Measurements from ENCODE around the gene MTHFR.

GRCh38 chr1:11793819-11794218, 11.9 kb downstream of the MTHFR start:
- TF ChIP-seq KLF1 (tag by site-specific recombination; IDR thresholded peaks at IDR 0.05) (no peak), YY2 (tag by site-specific recombination; IDR thresholded peaks at IDR 0.05) (no peak), BCL11A (tag by site-specific recombination; IDR thresholded peaks at IDR 0.05; ENCODE audit: low read depth) (no peak), YY1 (tag by site-specific recombination; IDR thresholded peaks at IDR 0.05) (no peak), ZNF571 (tag by site-specific recombination; IDR thresholded peaks at IDR 0.05) (no peak), ZNF660 (tag by site-specific recombination; IDR thresholded peaks at IDR 0.05) (no peak), ZNF26 (tag by site-specific recombination; IDR thresholded peaks at IDR 0.05) (no peak), ZNF223 (tag by site-specific recombination; IDR thresholded peaks at IDR 0.05) (no peak), ZNF184 (tag by site-specific recombination; IDR thresholded peaks at IDR 0.05) (no peak), ZNF114 (tag by site-specific recombination; IDR thresholded peaks at IDR 0.05) (no peak)
- TF ChIP-seq, protein P1, sequence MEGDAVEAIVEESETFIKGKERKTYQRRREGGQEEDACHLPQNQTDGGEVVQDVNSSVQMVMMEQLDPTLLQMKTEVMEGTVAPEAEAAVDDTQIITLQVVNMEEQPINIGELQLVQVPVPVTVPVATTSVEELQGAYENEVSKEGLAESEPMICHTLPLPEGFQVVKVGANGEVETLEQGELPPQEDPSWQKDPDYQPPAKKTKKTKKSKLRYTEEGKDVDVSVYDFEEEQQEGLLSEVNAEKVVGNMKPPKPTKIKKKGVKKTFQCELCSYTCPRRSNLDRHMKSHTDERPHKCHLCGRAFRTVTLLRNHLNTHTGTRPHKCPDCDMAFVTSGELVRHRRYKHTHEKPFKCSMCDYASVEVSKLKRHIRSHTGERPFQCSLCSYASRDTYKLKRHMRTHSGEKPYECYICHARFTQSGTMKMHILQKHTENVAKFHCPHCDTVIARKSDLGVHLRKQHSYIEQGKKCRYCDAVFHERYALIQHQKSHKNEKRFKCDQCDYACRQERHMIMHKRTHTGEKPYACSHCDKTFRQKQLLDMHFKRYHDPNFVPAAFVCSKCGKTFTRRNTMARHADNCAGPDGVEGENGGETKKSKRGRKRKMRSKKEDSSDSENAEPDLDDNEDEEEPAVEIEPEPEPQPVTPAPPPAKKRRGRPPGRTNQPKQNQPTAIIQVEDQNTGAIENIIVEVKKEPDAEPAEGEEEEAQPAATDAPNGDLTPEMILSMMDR (tag by site-specific recombination; IDR thresholded peaks at IDR 0.05) = no peak
- TF ChIP-seq, protein P2, sequence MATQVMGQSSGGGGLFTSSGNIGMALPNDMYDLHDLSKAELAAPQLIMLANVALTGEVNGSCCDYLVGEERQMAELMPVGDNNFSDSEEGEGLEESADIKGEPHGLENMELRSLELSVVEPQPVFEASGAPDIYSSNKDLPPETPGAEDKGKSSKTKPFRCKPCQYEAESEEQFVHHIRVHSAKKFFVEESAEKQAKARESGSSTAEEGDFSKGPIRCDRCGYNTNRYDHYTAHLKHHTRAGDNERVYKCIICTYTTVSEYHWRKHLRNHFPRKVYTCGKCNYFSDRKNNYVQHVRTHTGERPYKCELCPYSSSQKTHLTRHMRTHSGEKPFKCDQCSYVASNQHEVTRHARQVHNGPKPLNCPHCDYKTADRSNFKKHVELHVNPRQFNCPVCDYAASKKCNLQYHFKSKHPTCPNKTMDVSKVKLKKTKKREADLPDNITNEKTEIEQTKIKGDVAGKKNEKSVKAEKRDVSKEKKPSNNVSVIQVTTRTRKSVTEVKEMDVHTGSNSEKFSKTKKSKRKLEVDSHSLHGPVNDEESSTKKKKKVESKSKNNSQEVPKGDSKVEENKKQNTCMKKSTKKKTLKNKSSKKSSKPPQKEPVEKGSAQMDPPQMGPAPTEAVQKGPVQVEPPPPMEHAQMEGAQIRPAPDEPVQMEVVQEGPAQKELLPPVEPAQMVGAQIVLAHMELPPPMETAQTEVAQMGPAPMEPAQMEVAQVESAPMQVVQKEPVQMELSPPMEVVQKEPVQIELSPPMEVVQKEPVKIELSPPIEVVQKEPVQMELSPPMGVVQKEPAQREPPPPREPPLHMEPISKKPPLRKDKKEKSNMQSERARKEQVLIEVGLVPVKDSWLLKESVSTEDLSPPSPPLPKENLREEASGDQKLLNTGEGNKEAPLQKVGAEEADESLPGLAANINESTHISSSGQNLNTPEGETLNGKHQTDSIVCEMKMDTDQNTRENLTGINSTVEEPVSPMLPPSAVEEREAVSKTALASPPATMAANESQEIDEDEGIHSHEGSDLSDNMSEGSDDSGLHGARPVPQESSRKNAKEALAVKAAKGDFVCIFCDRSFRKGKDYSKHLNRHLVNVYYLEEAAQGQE (tag by site-specific recombination; IDR thresholded peaks at IDR 0.05) = no peak
- TF ChIP-seq, protein P3, sequence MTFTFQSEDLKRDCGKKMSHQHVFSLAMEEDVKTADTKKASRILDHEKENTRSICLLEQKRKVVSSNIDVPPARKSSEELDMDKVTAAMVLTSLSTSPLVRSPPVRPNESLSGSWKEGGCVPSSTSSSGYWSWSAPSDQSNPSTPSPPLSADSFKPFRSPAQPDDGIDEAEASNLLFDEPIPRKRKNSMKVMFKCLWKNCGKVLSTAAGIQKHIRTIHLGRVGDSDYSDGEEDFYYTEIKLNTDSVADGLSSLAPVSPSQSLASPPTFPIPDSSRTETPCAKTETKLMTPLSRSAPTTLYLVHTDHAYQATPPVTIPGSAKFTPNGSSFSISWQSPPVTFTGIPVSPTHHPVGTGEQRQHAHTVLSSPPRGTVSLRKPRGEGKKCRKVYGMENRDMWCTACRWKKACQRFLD (tag by site-specific recombination; IDR thresholded peaks at IDR 0.05) = no peak

Measured in HEK293 (cell line).